GM23248 (cell line): ENCODE measurements around the gene ZNF346. TPM values are rescaled to one million over a fixed set of nuclear protein-coding genes. Genes with fewer than 3 reads are reported as not detected.

ENCODE experiments used
- DNase-seq: peaks from one replicate; pipeline ENCODE4 v3.0.0-alpha.2; 2015
- H2AFZ ChIP-seq: fragments of 200-600 bp; sonication (generic); 2 replicates; pipeline ENCODE4 v1.6.1; 2016; ENCODE audit warnings: antibody characterized with exemption
- H3F3A ChIP-seq: fragments of 200-600 bp; sonication (generic); 2 replicates; pipeline ENCODE4 v1.6.1; 2016; ENCODE audit warnings: mild to moderate bottlenecking, antibody characterized with exemption, mixed run types; ENCODE audit not compliant: insufficient read depth
- H3K27ac ChIP-seq: fragments of 200-600 bp; sonication (generic); 2 replicates; pipeline ENCODE4 v1.5.1; 2016; ENCODE audit warnings: mild to moderate bottlenecking
- H3K27me3 ChIP-seq: fragments of 200-600 bp; sonication (generic); replicated peaks from 2 replicates; pipeline ENCODE4 v1.6.1; 2016; ENCODE audit warnings: mild to moderate bottlenecking; ENCODE audit not compliant: insufficient read depth
- H3K36me3 ChIP-seq: fragments of 200-600 bp; sonication (generic); 2 replicates; pipeline ENCODE4 v1.6.1; 2016; ENCODE audit warnings: low read depth, mild to moderate bottlenecking
- H3K4me1 ChIP-seq: fragments of 200-600 bp; sonication (generic); 2 replicates; pipeline ENCODE4 v1.6.1; 2016; ENCODE audit warnings: mild to moderate bottlenecking; ENCODE audit not compliant: insufficient read depth
- H3K4me2 ChIP-seq: fragments of 200-600 bp; sonication (generic); one replicate; pipeline ENCODE4 v1.6.1; 2016; ENCODE audit warnings: mild to moderate bottlenecking; ENCODE audit not compliant: unreplicated experiment
- H3K4me3 ChIP-seq: fragments of 200-600 bp; sonication (generic); 2 replicates; pipeline ENCODE4 v1.5.1; 2016; ENCODE audit warnings: mild to moderate bottlenecking
- H3K79me2 ChIP-seq: fragments of 200-600 bp; sonication (generic); 2 replicates; pipeline ENCODE4 v1.6.1; 2016; ENCODE audit warnings: mild to moderate bottlenecking; ENCODE audit not compliant: insufficient read depth
- H3K9ac ChIP-seq: fragments of 200-600 bp; sonication (generic); 2 replicates; pipeline ENCODE4 v1.6.1; 2016; ENCODE audit warnings: mild to moderate bottlenecking
- H3K9me2 ChIP-seq: fragments of 200-600 bp; sonication (generic); 2 replicates; pipeline ENCODE4 v1.6.1; 2016; ENCODE audit warnings: mixed run types, mild to moderate bottlenecking, moderate library complexity; ENCODE audit not compliant: insufficient read depth
- H3K9me3 ChIP-seq: fragments of 200-600 bp; sonication (generic); one replicate; pipeline ENCODE4 v1.6.1; 2017; ENCODE audit warnings: low read depth
- H4K20me1 ChIP-seq: fragments of 200-600 bp; sonication (generic); 2 replicates; pipeline ENCODE4 v1.6.0; 2016; ENCODE audit not compliant: insufficient read depth
- EZH2 ChIP-seq: fragments of 200-600 bp; sonication (generic); IDR thresholded peaks from 2 replicates; pipeline ENCODE4 v1.6.1; 2018; ENCODE audit warnings: antibody characterized with exemption, mild to moderate bottlenecking; ENCODE audit not compliant: insufficient read depth, poor library complexity, severe bottlenecking
- EZH2phosphoT487 ChIP-seq: fragments of 200-600 bp; sonication (generic); IDR thresholded peaks from 2 replicates; pipeline ENCODE4 v1.6.1; 2018; ENCODE audit warnings: antibody characterized with exemption, moderate library complexity, mild to moderate bottlenecking, low read depth; ENCODE audit not compliant: insufficient read depth
- WGBS, 2 experiments: methylation state at CpG; one replicate each; pipeline ENCODE4 v1.1.6; 2015 to 2017; ENCODE audit warnings: low lambda C conversion rate in 2 of 2, low coverage in 1 of 2; ENCODE audit errors: missing lambda C conversion rate in 2 of 2; 5-methylcytosine and 5-hydroxymethylcytosine counted together
- in situ Hi-C: fragments of 300-500 bp; cut with MboI; formaldehyde crosslinking; loops from 2 replicates; pipeline ENCODE4 v1.15.0; 2020
- polyA plus RNA-seq: library from polyadenylated mRNA; unstranded; fragments of >200 nt; fragmentation: Nextera tagmentation; extraction: Ambion mirVana; gene quantifications from 2 replicates; pipeline ENCODE4 v1.2.1, GENCODE V29; 2016
- total RNA-seq: library from RNA; depleted of rRNA; stranded (reverse); fragments of >200 nt; shearing (Covaris generic); gene quantifications from 2 replicates; pipeline ENCODE4 v1.2.3, GENCODE V29; 2014

The ZNF346 gene
- total and polyA plus RNA-seq, 2 experiments from 2014 or later: 13.5 to 14.8 TPM

GRCh38 chr5:177027665-177028064, 5.2 kb downstream of the ZNF346 start:
- Histone ChIP-seq H3F3A (no peaks in the 10 kb centered on the region), H3K9me3 (no peaks in the 10 kb centered on the region), H2AFZ (no peak overlapping the region), H3K9me2 (no peaks in the 10 kb centered on the region), H3K4me1 (peaks cover 12% of the 10 kb centered on the region), H3K36me3 (no peaks in the 10 kb centered on the region), H3K9ac (no peak overlapping the region), H3K27ac (no peak overlapping the region), H3K4me2 (no peak overlapping the region), H3K27me3 (no peaks in the 10 kb centered on the region), H4K20me1 (no peaks in the 10 kb centered on the region), H3K79me2 (peaks cover 88% of the 10 kb centered on the region), H3K4me3 (no peak overlapping the region)
- in situ Hi-C loops: no loop called here
- TF ChIP-seq EZH2phosphoT487: no peak
- no peak for TF ChIP-seq EZH2
- DNase-seq: no peak
- WGBS, 2 experiments: 100% methylated on average over 2 of the region's 2 CpGs

- WGBS, 2 experiments: 97 to 98% methylated on average over 6 of the region's 6 CpGs
- Histone ChIP-seq H3K36me3 (no peaks in the 10 kb centered on the region), H3K79me2 (peaks cover 92% of the 10 kb centered on the region), H3K4me2 (no peak overlapping the region), H3F3A (no peaks in the 10 kb centered on the region), H3K4me1 (peaks cover 6% of the 10 kb centered on the region; the same call in 1 of the 2 replicates), H2AFZ (no peak overlapping the region), H3K9me3 (no peaks in the 10 kb centered on the region), H3K27ac (no peak overlapping the region), H3K9ac (no peak overlapping the region), H3K4me3 (no peak overlapping the region), H3K27me3 (no peaks in the 10 kb centered on the region), H3K9me2 (no peaks in the 10 kb centered on the region), H4K20me1 (no peaks in the 10 kb centered on the region)
- no peak for DNase-seq
- in situ Hi-C loops: no loop called here
- TF ChIP-seq EZH2 (no peak), EZH2phosphoT487 (no peak)
Measured at GRCh38 chr5:177029498-177029897, 7.0 kb downstream of the ZNF346 start.

GRCh38 chr5:177035976-177036375, 13.5 kb downstream of the ZNF346 start:
- Histone ChIP-seq H3K9me2 (no peaks in the 10 kb centered on the region), H3K4me1 (peaks cover 9% of the 10 kb centered on the region), H3K4me3 (no peak overlapping the region), H3K27ac (no peak overlapping the region), H3K9ac (no peak overlapping the region), H3K27me3 (no peaks in the 10 kb centered on the region), H2AFZ (no peak overlapping the region), H3F3A (peaks cover 7% of the 10 kb centered on the region), H3K36me3 (no peaks in the 10 kb centered on the region), H3K79me2 (peaks cover 82% of the 10 kb centered on the region), H3K4me2 (no peak overlapping the region), H4K20me1 (no peaks in the 10 kb centered on the region), H3K9me3 (no peaks in the 10 kb centered on the region)
- in situ Hi-C loops: no loop called here
- TF ChIP-seq EZH2: no peak
- TF ChIP-seq EZH2phosphoT487: no peak
- 94 to 100% methylated on average over 1 of the region's 1 CpG for WGBS, 2 experiments
- DNase-seq: no peak

GRCh38 chr5:177036443-177036842, 13.9 kb downstream of the ZNF346 start:
- Histone ChIP-seq H3K79me2 (peaks cover 77% of the 10 kb centered on the region), H3K36me3 (no peaks in the 10 kb centered on the region), H3K4me3 (no peak overlapping the region), H3K4me2 (no peak overlapping the region), H2AFZ (no peak overlapping the region), H3K4me1 (peaks cover 13% of the 10 kb centered on the region), H4K20me1 (0 out of 2 replicates have a peak, but pooled peaks cover 2% of the 10 kb centered on the region), H3K27ac (no peak overlapping the region), H3K27me3 (no peaks in the 10 kb centered on the region), H3K9me3 (no peaks in the 10 kb centered on the region), H3F3A (peaks cover 11% of the 10 kb centered on the region), H3K9ac (no peak overlapping the region), H3K9me2 (no peaks in the 10 kb centered on the region)
- 87% methylated on average over 5 of the region's 5 CpGs for WGBS, 2 experiments
- in situ Hi-C loops: no loop called here
- no peak for TF ChIP-seq EZH2phosphoT487
- no peak for TF ChIP-seq EZH2
- no peak for DNase-seq

- Histone ChIP-seq H2AFZ (no peak overlapping the region), H3K36me3 (peaks cover under 1% of the 10 kb centered on the region; the same call in 1 of the 2 replicates), H3F3A (peaks cover 16% of the 10 kb centered on the region), H3K27me3 (no peaks in the 10 kb centered on the region), H3K9me2 (no peaks in the 10 kb centered on the region), H3K9me3 (no peaks in the 10 kb centered on the region), H3K4me3 (no peak overlapping the region), H3K4me1 (peaks cover 18% of the 10 kb centered on the region), H3K9ac (no peak overlapping the region), H3K4me2 (no peak overlapping the region), H4K20me1 (0 out of 2 replicates have a peak, but pooled peaks cover 3% of the 10 kb centered on the region), H3K79me2 (peaks cover 72% of the 10 kb centered on the region), H3K27ac (no peak overlapping the region)
- in situ Hi-C loops: no loop called here
- WGBS, 2 experiments: 92 to 94% methylated on average over 5 of the region's 5 CpGs
- TF ChIP-seq EZH2: no peak
- no peak for TF ChIP-seq EZH2phosphoT487
- no peak for DNase-seq
Measured at GRCh38 chr5:177036921-177037320, 14.4 kb downstream of the ZNF346 start.
